ENCODE data around the gene DYNLT1.

DNA sequence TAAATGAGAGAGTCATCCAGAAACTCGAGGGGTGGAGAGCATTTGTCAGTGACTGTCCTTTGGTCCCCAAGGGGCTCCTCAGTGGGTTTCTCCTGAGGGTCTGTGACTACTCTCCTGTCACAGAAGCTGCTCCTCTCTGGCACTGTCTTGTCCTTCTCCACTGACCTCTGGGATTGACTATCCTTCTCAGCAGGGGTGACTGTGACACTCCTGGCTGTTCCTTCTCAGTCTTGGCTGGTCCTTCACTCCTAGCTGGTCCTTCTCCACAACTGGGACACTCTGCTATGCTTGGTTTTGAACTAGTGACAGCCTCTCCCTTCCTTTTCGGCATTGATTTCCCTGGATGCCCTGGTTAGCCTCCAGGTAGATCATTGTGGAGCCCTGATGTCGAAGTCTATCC is 33.5 kb downstream of the DYNLT1 start:
- TF ChIP-seq, protein P1, sequence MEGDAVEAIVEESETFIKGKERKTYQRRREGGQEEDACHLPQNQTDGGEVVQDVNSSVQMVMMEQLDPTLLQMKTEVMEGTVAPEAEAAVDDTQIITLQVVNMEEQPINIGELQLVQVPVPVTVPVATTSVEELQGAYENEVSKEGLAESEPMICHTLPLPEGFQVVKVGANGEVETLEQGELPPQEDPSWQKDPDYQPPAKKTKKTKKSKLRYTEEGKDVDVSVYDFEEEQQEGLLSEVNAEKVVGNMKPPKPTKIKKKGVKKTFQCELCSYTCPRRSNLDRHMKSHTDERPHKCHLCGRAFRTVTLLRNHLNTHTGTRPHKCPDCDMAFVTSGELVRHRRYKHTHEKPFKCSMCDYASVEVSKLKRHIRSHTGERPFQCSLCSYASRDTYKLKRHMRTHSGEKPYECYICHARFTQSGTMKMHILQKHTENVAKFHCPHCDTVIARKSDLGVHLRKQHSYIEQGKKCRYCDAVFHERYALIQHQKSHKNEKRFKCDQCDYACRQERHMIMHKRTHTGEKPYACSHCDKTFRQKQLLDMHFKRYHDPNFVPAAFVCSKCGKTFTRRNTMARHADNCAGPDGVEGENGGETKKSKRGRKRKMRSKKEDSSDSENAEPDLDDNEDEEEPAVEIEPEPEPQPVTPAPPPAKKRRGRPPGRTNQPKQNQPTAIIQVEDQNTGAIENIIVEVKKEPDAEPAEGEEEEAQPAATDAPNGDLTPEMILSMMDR (IDR thresholded peaks at IDR 0.05 in 2 of 3, conservative IDR thresholded peaks at IDR 0.05 in 1 of 3; ENCODE audit: control insufficient read depth in 2 of 3, extremely low read depth in 1 of 3, insufficient read depth in 1 of 3, low read depth in 3 of 3, low read length in 3 of 3), result no peak
- TF ChIP-seq BCL11A (IDR thresholded peaks at IDR 0.05; ENCODE audit: low read depth, low read length) (no peak), RUNX3 (IDR thresholded peaks at IDR 0.05; ENCODE audit: low read length) (no peak), POLR2A (IDR thresholded peaks at IDR 0.05; ENCODE audit: low read depth, low read length) (no peak), TCF3 (IDR thresholded peaks at IDR 0.05; ENCODE audit: borderline replicate concordance, insufficient read depth, low read depth, low read length) (no peak), RB1 (IDR thresholded peaks at IDR 0.05; ENCODE audit: borderline replicate concordance) (no peak)
- TF ChIP-seq, protein P2, sequence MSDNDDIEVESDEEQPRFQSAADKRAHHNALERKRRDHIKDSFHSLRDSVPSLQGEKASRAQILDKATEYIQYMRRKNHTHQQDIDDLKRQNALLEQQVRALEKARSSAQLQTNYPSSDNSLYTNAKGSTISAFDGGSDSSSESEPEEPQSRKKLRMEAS (IDR thresholded peaks at IDR 0.05; ENCODE audit: low read depth, low read length), result no peak

All from GM12878 (cell line).